LoVo (cell line): Measurements from ENCODE around the gene GAPVD1.
"Not testable (repeated sequence)": the region's sequence is repeated elsewhere in the genome, so short reads cannot be mapped to it uniquely, and the experiment has no call there.

Source experiments
- DNase-seq: peaks from one replicate; pipeline ENCODE4 v3.0.0-alpha.2; 2016; ENCODE audit warnings: low spot score

GAPVD1 gene

DNA sequence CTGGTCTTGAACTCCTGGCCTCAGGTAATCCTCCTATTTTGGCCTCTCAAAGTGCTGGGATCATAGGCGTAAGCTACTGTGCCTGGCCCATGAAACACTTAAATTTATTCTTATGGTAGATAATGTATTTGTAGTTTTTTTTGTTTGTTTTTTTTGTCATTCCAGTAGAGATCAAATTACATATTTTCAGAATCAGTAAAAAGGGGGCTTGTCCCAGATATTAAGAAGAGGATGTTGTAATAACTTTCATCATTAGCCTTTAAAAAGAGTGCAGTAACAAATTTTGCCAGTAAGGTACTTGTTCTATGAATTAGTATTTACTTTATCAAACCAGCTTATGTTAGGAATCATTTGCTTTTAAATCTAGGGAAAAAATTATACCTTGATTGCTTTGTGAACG, 42.6 kb downstream of the GAPVD1 start:
- DNase-seq, result no peak

DNA sequence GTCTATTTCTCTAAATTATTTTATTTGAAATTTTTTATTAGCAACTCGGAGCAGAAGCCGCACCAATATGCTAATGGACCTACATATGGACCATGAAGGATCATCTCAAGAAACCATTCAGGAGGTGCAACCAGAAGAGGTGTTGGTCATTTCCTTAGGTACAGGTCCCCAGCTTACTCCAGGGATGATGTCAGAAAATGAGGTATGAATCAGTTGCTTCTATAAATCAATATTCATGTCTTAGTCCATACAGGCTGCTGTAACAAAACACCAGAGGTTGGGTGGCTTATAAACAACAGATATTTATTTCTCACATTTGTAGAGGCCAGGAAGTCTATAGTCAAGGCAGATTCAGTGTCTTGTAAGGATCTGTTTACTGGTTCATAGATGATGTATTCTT, 50.8 kb downstream of the GAPVD1 start:
- no peak for DNase-seq

DNA sequence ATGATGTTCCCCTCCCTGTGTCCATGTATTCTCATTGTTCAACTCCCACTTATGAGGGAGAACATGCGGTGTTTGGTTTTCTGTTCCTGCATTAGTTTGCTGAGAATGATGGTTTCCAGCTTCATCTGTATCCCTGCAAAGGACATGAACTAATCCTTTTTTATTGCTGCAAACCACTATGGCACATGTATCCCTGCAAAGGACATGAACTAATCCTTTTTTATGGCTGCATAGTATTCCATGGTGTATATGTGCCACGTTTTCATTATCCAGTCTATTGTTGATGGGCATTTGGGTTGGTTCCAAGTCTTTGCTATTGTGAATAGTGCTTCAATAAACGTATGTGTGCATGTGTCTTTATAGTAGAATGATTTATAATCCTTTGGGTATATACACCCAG, 54.7 kb downstream of the GAPVD1 start:
- DNase-seq, result not testable (repeated sequence)

DNA sequence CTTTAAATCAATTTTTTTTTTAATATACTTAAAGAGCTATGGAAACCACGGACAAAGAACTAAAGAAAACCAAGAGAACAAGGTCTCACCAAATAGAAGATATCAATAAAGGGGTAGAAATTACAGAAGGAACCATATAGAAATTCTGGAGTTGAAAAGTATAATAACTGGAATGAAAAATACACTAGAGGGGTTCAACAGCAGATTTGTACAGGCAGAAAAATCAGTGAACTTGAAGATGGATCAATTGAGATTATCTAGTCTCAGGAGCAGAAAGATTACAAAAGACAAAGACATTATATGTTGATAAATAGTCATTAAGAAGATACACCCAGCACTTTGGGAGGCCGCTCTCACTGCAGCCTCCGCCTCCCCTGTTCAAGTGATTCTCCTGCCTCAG, 56.1 kb downstream of the GAPVD1 start:
- no peak for DNase-seq

DNA sequence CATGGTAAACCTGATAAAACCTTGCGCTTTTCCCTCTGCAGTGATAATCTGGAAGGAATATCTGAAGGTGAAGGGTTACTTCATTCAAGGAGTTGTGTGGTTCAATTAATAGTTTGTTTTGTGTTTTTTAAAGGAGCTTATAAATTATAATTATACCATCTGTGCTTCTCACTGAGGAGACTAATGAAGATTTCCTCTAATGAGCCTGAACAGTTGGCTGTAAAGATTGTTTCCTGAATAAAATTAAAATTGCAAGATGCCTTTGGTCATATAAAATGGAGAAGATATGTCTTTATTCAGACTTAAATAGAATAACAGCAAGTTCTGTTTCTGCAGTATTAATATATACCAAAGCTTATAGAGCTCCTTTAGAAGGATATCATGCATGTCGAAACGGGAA, 59.9 kb downstream of the GAPVD1 start:
- no peak for DNase-seq

DNA sequence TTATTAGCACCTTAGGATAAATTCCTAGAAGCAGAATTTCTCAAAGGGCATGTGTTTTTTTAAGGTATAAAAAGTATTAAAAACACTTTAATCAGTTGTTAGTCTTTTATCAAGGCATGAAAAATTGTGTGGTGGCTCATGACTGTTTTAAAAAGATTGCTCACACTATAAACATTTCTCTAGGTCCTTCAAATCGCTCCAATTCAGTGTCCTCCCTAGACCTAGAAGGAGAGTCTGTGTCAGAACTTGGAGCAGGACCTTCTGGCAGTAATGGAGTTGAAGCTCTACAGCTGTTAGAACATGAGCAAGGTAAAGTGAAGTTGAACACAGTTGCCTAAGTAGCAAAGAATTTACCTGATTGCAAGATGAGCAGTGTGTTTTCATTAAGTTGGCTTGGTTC, 62.0 kb downstream of the GAPVD1 start:
- DNase-seq, result no peak

DNA sequence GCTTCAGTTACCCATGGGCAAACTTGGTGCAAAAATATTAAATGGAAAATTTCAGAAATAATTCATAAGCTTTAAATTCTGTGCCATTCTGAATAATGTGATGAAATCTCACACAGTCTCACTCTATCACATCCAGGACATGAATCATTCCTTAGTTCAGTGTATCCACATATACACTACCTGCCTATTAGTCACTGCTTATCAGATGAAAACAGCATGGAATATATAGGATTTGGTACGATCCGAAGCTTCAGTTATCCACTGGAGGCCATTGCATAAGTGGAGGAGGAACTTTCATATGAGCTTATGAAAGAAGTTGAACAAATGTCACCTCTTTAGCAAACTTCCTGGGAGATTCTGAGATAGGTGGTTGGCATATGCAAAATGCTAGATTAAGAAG, 64.2 kb downstream of the GAPVD1 start:
- no peak for DNase-seq

DNA sequence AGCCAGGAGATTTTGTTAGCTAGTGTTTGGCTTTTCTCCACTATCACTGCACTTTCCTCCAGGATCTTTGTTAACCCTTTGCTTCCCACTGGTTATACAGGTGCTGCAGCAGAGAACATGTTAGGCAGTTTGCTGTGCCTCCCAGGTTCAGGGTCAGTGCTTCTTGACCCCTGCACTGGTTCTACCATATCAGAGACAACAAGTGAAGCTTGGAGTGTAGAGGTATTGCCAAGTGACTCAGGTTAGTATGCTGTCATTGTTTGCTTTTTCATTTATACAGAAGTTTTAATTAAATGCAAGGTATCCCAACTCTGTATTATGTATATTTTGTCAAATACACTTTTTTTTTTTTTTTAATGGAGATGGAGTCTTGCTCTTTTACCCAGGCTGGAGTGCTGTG, 68.4 kb downstream of the GAPVD1 start:
- DNase-seq, result no peak

DNA sequence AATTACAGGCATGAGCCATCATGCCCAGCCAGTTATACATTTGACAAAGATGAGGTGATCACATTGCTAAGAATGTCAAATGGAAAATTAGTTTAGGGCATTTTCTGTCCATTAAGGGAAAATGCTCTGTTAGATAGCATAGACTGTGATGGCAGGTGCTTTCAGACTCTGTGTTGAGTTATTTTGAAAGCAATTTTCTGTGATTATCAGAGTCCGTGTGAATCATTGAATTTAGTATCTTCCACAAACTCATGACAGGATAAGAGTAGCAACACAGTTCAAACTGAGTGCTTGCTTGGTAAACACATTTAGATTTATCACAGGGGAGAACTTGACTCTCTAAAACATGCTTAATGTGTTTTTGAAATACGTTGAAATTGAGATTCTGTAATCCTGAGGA, 69.0 kb downstream of the GAPVD1 start:
- no peak for DNase-seq

DNA sequence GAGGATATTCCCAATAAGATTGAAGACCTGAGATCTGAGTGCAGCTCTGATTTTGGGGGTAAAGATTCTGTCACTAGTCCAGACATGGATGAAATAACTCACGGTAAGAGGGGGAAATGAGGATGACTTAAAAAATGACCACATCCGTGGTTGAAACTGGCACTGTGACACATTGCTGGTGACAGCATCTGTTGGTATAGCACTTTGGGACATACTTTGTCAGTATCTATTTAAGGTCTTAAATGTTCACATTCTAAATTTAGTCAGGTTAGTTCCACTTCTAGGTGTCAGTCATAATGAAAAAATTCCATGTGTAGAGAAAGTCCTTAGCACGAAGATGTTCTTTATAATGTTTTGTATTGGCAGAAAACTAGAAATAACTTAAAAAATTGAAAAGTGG, 70.9 kb downstream of the GAPVD1 start:
- no peak for DNase-seq

DNA sequence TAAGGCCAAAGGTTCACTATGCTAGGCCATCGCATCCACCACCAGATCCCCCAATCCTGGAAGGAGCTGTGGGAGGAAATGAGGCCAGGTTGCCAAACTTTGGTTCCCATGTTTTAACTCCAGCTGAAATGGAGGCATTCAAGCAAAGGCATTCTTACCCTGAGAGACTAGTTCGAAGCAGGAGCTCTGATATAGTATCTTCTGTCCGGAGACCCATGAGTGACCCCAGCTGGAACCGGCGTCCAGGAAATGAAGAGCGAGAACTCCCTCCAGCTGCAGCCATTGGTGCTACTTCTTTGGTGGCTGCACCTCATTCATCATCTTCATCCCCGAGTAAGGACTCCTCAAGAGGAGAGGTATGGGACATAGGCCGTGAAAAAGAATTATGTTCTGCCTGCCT, 75.6 kb downstream of the GAPVD1 start:
- DNase-seq, result no peak

DNA sequence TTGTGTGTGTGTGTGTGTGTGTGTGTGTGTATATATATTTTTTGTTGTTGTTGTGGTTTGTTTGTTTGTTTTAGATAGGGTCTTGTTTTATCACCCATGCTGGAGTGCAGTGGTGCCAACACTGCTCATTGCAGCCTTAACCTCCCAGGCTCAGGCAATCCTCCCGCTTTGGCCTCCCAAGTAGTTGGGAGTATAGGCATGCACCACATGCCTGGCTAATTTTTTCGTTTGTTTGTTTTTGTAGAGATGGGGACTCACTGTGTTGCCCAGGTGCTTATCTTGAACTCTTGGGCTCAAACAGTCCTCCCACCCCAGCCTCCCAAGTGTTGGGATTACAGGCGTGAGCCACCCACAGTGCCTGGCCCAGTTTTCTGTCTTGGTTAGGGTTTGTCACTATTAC, 77.3 kb downstream of the GAPVD1 start:
- DNase-seq, result no peak

DNA sequence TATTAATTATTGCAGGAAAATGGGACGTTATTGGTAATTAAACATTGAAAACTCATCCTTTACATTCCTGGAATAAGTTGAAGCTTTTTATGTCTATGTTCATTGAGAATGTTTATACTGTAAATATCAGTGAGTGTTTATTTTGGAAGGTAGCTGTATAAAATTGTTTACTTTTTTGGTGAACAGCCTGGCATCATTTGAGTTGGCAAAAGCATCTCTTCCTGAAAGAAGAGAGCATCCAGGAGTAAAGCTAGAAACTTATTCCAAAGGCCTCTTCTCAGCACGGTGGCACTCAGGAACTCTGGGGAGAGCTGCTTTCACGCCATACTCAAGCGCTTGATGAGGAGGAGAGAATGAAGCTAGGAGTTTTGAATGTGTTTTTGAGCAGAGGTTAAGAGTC, 79.9 kb downstream of the GAPVD1 start:
- no peak for DNase-seq

DNA sequence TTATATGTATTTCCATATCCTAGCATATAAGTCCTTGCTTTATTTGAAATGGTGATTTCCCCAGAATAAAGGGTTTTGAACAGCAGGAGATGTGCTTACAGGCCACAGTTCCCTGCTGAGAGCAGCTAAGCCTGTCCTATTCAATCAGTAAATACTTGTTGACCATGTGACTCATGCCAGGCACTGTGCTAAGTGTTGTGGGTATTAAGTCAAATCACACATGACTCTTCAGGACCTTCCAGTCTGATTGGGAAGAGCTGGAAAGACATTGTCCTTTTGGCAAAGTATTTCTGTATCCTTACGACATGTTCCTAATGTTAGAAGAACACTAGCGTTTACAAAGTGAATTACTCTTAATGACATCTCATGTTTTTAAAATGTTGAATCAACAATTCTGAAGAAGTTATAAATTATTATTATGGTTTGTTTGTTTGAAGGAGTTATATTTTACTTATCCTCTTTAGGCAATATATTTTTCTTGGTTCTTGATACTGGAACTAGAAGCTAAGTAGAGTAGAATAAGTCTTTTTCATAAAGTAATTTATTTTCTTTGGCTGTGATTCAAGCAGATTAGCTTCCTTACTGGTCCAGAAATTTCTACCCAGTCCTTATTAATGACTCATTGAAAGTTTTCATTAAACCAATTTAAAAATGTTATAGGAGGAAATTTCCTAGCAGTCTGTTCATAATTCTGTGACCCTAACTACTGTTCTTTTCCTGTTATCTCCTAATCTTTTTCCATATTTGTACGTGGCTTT, 82.1 kb downstream of the GAPVD1 start:
- DNase-seq, result no peak

DNA sequence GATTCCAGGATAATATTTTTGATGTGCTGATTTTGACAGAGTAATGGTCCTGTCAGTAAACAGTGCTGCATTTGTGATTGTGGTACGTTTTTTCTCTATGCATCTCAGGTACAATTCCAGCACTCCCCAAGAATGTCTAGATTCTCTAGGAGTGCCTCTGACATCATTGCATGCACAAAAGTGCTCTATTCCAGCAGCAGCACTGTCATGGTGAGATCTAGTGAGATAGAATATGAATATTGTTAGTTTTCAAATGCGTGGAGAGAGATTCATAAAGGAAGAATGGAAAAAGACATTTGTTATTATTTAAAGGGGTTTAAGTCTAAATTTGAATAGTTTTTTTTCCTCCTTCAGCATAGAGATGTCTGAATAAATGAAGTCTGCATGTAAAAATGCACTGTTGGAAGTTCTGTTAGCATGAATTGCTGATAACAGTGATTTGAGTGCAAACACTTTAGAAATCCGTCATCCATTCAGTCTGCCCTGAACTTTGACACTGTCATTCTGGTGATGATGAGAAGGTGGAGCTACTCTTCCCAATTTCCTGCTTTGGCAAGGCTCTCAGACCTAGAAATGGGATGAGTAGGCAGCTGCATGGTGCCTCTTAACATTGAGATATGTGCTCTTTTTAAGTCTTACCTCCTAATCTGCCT, 84.6 kb downstream of the GAPVD1 start:
- no peak for DNase-seq

DNA sequence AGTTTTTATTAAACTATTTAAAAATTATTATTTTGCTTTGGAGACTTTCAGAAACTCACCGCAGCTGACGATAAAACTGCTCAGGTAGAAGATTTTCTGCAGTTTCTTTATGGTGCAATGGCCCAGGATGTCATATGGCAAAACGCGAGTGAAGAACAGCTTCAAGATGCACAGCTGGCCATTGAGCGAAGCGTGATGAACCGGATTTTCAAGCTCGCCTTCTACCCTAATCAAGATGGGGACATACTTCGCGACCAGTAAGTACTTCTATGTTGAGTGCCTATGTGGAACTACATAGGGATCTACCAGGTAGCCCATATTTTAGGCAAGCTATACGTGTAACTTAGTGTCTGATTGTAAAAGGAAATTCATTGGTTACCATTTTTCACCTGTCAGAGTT, 94.0 kb downstream of the GAPVD1 start:
- no peak for DNase-seq

DNA sequence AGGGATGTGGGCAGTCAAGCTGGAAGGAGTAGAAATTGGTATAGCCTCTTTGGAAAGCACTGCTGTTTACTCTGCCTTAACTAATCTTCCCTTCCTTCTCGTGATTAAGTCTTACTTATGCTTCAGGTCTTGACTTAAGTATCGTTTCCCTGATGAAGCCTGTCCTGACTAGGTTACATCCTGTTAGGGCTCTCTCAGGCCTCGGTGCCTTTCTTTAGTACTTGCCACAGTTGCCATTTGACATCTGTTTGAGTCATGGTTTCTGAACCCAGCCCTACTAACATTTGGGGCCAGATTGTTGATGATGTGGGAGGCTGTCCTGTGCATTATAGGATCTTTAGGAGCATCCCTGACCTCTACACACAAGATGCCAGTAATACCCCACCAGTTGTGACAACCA, 94.4 kb downstream of the GAPVD1 start:
- DNase-seq, result no peak

DNA sequence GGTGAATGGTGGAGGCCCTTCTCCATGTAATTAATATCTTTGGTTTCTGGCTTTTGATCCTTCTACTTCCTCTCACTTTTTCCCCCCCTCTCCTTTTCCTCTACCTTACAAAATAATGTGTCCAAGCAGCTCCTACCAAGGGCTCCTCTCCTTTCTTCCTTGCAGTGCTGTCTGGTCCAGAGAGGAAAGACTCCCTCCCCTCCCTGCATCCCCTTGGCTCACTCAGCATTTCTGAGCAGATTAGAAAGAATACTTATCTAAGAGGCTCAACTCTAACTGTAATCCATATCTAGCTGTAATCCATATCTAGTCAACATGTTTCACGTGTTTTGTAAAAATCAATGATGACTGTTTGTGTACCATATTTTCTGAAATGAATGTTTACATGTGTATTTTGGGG, 97.4 kb downstream of the GAPVD1 start:
- no peak for DNase-seq

DNA sequence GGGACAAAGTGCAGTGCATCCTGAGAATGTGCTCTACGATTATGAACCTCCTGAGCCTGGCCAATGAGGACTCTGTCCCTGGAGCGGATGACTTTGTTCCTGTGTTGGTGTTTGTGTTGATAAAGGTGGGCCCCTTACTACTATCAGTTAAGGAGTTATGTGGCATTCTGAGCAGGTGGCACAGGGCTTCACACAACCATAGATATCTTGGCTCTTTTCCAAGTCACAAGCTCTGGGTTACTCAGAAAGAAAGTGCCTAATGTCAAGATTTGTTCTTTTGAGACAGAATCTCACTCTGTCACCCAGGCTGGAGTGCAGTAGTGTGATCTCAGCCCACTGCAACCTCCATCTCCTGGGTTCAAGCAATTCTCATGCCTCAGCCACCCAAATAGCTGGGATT, 99.0 kb downstream of the GAPVD1 start:
- no peak for DNase-seq

DNA sequence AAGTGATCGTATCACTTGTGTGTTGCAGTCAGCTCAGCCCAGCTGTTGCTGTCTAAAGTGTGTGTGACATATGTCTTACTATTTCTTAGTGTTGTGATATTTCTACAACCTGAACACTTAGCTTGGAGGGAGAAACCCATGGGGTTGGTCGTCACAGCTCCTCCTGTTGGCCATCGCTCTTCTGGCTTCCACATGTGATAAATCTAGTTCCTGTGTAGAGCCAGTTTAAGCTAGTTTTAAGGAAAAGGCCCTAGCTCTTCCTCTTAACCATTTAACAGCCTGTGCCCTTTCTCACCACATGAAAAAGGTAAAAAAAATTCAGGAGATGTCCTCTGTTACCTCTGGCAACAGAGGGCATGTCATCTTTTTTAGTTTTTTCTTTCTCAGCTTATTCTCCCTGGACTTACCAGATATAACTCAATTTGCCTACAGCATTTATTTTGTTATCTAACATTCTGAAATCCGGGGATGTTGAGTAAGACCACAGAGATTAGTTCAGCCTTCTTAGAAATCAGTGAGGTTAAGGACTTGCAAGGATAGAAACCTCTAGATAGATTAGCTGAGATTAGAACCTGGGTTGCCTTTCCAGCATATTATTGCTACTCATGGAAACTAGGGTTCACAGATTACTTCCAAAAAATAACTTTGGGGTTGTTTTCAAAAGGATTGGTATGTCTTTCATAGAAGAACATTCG, 100.4 kb downstream of the GAPVD1 start:
- no peak for DNase-seq

DNA sequence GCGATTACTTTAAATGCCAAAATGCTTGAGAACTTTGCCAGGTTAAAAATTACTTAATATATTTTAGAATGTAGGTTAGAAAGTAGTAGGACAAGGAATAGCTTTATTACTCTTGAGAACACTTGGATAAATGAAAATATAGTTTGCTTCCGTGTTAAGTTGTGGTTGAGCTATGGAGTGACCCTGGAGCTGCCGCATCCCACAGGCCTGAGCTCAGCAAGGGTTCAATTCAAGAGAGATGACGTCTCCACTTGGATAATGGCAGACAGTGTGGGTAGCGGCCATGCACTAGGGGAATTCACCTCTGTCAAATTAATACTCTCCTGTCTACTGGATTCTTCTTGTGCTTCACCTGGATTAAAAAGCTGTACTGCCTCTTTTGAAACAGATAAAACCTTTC, 105.0 kb downstream of the GAPVD1 start:
- DNase-seq, result no peak

DNA sequence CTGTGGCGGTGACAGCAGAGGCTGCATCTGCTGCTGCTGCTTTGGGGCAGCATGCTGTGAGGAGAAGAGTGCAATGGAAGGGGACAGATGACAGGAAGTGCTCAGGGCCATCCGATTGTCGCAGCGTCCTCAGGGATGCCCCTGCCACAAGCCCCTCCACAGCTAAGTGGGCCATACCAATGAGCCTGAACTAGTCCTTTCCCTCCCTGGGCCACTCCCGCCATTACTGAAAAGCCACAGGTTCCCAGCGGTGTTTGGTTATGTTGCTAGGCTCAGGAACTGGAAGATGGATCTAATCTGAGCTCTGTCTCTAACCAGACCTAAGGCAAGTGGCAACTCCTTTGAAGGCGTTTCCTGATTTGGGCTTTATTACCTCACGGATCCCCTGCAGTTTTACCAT, 109.2 kb downstream of the GAPVD1 start:
- no peak for DNase-seq

DNA sequence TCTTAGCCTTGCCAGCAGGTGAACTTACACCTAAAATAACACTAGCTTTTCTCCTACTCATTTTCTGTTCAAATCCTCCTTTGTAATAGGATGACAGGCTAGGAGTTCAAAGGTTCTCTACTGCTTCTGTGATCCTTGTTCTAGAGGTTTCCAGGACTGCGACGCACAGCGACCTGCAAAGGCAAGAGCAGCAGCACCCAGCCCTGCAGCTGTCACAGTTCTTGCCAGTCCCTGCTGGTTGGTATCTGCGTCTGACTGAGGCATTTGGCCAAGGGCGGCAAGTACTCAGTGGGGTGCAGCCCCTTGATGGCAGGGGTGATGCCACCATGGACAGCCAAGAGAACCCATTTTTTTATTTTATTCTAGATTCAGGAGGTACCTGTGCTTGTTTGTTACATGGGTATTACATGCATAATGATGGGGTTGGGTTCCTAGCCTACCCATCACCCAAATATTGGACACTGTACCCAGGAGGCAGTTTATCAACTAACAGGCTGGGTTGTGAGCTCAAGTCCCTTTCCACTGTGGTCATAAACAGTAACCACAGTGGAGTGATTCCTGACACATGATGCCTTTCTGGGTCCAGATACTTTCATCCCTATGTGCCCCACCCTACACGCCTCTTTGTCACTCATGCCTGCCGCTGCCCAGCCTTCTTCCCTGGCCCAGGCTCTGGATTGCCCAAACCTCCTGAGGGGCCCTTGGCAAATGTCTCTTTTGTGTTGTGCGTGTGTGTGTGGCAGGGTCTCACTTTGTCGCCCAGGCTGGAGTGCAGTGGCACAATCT, 111.0 kb downstream of the GAPVD1 start:
- DNase-seq, result no peak
